ENCODE results near the gene CABCOCO1. TPM values are rescaled to one million over a fixed set of nuclear protein-coding genes. Genes with fewer than 3 reads are reported as not detected.
A peak's percentile ranks its signal among the peaks of the same experiment; 100 is the strongest.

The CABCOCO1 gene
- total and polyA plus RNA-seq, 4 donors: 3.8 to 15.4 (median 10.1) TPM

GRCh38 chr10:61621605-61622051, 41.1 kb upstream of the CABCOCO1 start:
- Histone ChIP-seq H3K36me3 (ENCODE audit: control insufficient read depth in 4 of 4, insufficient read depth in 4 of 4, low read length in 4 of 4) (no peaks in the 10 kb centered on the region), H3K4me1 (ENCODE audit: control insufficient read depth in 5 of 5, insufficient read depth in 5 of 5, low read length in 5 of 5) (peaks cover 0 to 36% (median 0%) of the 10 kb centered on the region in 5 donors), H3K27me3 (ENCODE audit: control insufficient read depth in 3 of 3, insufficient read depth in 3 of 3, low read length in 2 of 3) (no peaks in the 10 kb centered on the region), H3K9me3 (ENCODE audit: control insufficient read depth in 4 of 4, insufficient read depth in 3 of 4, low read length in 3 of 4) (no peaks in the 10 kb centered on the region), H3K27ac (ENCODE audit: low read depth in 1 of 2, low read length in 1 of 2) (no peak overlapping the region), H3K9ac (ENCODE audit: insufficient read depth in 1 of 2, low read length in 2 of 2) (peak overlapping the region in 1 of 2 donors; percentile 23), H3K4me3 (no peak overlapping the region)
- TF ChIP-seq CTCF (IDR thresholded peaks at IDR 0.05; ENCODE audit: control extremely low read depth, extremely low read depth): no peak
- ATAC-seq (ENCODE audit: insufficient read depth, low FRiP score) (no peak), DNase-seq (peak; percentile 17 to 76 (median 60))
- WGBS, 2 donors: 26 to 52% methylated on average over 10 of the region's 10 CpGs

GRCh38 chr10:61623161-61623560, 39.6 kb upstream of the CABCOCO1 start:
- Histone ChIP-seq H3K36me3 (ENCODE audit: control insufficient read depth in 4 of 4, insufficient read depth in 4 of 4, low read length in 4 of 4) (no peaks in the 10 kb centered on the region), H3K4me3 (no peak overlapping the region), H3K27ac (ENCODE audit: low read depth in 1 of 2, low read length in 1 of 2) (peak overlapping the region in 1 of 2 donors; percentile 51), H3K4me1 (ENCODE audit: control insufficient read depth in 5 of 5, insufficient read depth in 5 of 5, low read length in 5 of 5) (peaks cover 0 to 36% (median 2%) of the 10 kb centered on the region in 5 donors), H3K9ac (ENCODE audit: insufficient read depth in 1 of 2, low read length in 2 of 2) (no peak overlapping the region), H3K27me3 (ENCODE audit: control insufficient read depth in 3 of 3, insufficient read depth in 3 of 3, low read length in 2 of 3) (no peaks in the 10 kb centered on the region), H3K9me3 (ENCODE audit: control insufficient read depth in 4 of 4, insufficient read depth in 3 of 4, low read length in 3 of 4) (no peaks in the 10 kb centered on the region)
- peak; percentile 14 to 72 (median 64) for DNase-seq
- 35 to 66% methylated on average over 4 of the region's 4 CpGs for WGBS, 2 donors
- no peak for TF ChIP-seq CTCF (IDR thresholded peaks at IDR 0.05; ENCODE audit: control extremely low read depth, extremely low read depth)
- no peak for ATAC-seq (ENCODE audit: insufficient read depth, low FRiP score)

- H3K9ac ChIP-seq (ENCODE audit: insufficient read depth in 1 of 2, low read length in 2 of 2): no peak overlapping the region
- H3K4me1 ChIP-seq (ENCODE audit: control insufficient read depth in 5 of 5, insufficient read depth in 5 of 5, low read length in 5 of 5): peaks cover 0 to 35% (median 10%) of the 10 kb centered on the region in 5 donors
- no peaks in the 10 kb centered on the region for H3K36me3 ChIP-seq (ENCODE audit: control insufficient read depth in 4 of 4, insufficient read depth in 4 of 4, low read length in 4 of 4)
- no peak for ATAC-seq (ENCODE audit: insufficient read depth, low FRiP score)
- no peaks in the 10 kb centered on the region for H3K27me3 ChIP-seq (ENCODE audit: control insufficient read depth in 3 of 3, insufficient read depth in 3 of 3, low read length in 2 of 3)
- no peak overlapping the region for H3K27ac ChIP-seq (ENCODE audit: low read depth in 1 of 2, low read length in 1 of 2)
- WGBS, 2 donors: 97 to 98% methylated on average over 2 of the region's 2 CpGs
- no peak for DNase-seq
- H3K4me3 ChIP-seq: no peak overlapping the region
- no peaks in the 10 kb centered on the region for H3K9me3 ChIP-seq (ENCODE audit: control insufficient read depth in 4 of 4, insufficient read depth in 3 of 4, low read length in 3 of 4)
- no peak for TF ChIP-seq CTCF (IDR thresholded peaks at IDR 0.05; ENCODE audit: control extremely low read depth, extremely low read depth)
These were observed 36.5 kb upstream of the CABCOCO1 start for GRCh38 chr10:61626209-61626608.

GRCh38 chr10:61627266-61627665, 35.5 kb upstream of the CABCOCO1 start:
- no peaks in the 10 kb centered on the region for H3K9me3 ChIP-seq (ENCODE audit: control insufficient read depth in 4 of 4, insufficient read depth in 3 of 4, low read length in 3 of 4)
- ATAC-seq (ENCODE audit: insufficient read depth, low FRiP score) (no peak), DNase-seq (no peak)
- no peak for TF ChIP-seq CTCF (IDR thresholded peaks at IDR 0.05; ENCODE audit: control extremely low read depth, extremely low read depth)
- H3K36me3 ChIP-seq (ENCODE audit: control insufficient read depth in 4 of 4, insufficient read depth in 4 of 4, low read length in 4 of 4): no peaks in the 10 kb centered on the region
- H3K4me1 ChIP-seq (ENCODE audit: control insufficient read depth in 5 of 5, insufficient read depth in 5 of 5, low read length in 5 of 5): peaks cover 0 to 26% (median 10%) of the 10 kb centered on the region in 5 donors
- 92 to 93% methylated on average over 5 of the region's 5 CpGs for WGBS, 2 donors
- H3K4me3 ChIP-seq: no peak overlapping the region
- H3K27me3 ChIP-seq (ENCODE audit: control insufficient read depth in 3 of 3, insufficient read depth in 3 of 3, low read length in 2 of 3): no peaks in the 10 kb centered on the region
- no peak overlapping the region for H3K9ac ChIP-seq (ENCODE audit: insufficient read depth in 1 of 2, low read length in 2 of 2)
- H3K27ac ChIP-seq (ENCODE audit: low read depth in 1 of 2, low read length in 1 of 2): no peak overlapping the region

All from lung (tissue), 12 donors.